Kidney (tissue), 2 donors: Measurements from ENCODE around the gene KLK5. TPM values are rescaled to one million over a fixed set of nuclear protein-coding genes. Genes with fewer than 3 reads are reported as not detected.

ENCODE experiments used
- polyA plus RNA-seq: library from polyadenylated mRNA; stranded (reverse); fragments of 350-450 nt; fragmentation: Illumina TruSeq; extraction: RNeasy Lipid Tissue Mini Kit (QIAGEN cat#74804); gene quantifications from one replicate; pipeline ENCODE4 v1.2.3, GENCODE V29; 2014; ENCODE audit warnings: low read depth, low replicate concordance; ENCODE audit not compliant: insufficient read depth
- total RNA-seq: library from RNA; stranded (reverse); fragmentation: NEBNext Ultra II Directional; extraction: Animal tissue kit (Norgen Biotek cat#: 25700); gene quantifications from one replicate; pipeline ENCODE4 v1.2.1, GENCODE V29; 2021
- donor health status: DM: yes; HTN: yes; CAD: no.

Gene KLK5
- total and polyA plus RNA-seq, 2 donors from 2014 or later, result 0.88 to 1.1 TPM

Other genes with a start within 250 kb of the KLK5 start
- 0.35 TPM for gene SHANK1, start 233.2 kb downstream of the KLK5 start, total RNA-seq
- 0.24 TPM for gene SHANK1, start 233.2 kb downstream of the KLK5 start, polyA plus RNA-seq
- gene CLEC11A, start 229.7 kb downstream of the KLK5 start, total RNA-seq, result 9.6 TPM
- 24.5 TPM for gene CLEC11A, start 229.7 kb downstream of the KLK5 start, polyA plus RNA-seq
- gene GPR32, start 182.6 kb downstream of the KLK5 start, total RNA-seq, result not detected
- not detected for gene GPR32, start 182.6 kb downstream of the KLK5 start, polyA plus RNA-seq
- gene ACP4, start 162.6 kb downstream of the KLK5 start, total RNA-seq, result not detected
- gene ACP4, start 162.6 kb downstream of the KLK5 start, polyA plus RNA-seq, result not detected
- gene KLK1, start 129.3 kb downstream of the KLK5 start, total RNA-seq, result 0.41 TPM
- 827 TPM for gene KLK1, start 129.3 kb downstream of the KLK5 start, polyA plus RNA-seq
- not detected for gene KLK15, start 119.5 kb downstream of the KLK5 start, total RNA-seq
- 2.7 TPM for gene KLK15, start 119.5 kb downstream of the KLK5 start, polyA plus RNA-seq
- gene KLK3, start 98.1 kb downstream of the KLK5 start, total RNA-seq, result not detected
- gene KLK3, start 98.1 kb downstream of the KLK5 start, polyA plus RNA-seq, result 1.6 TPM
- gene KLK2, start 79.6 kb downstream of the KLK5 start, total RNA-seq, result not detected
- gene KLK2, start 79.6 kb downstream of the KLK5 start, polyA plus RNA-seq, result not detected
- gene KLK4, start 41.6 kb downstream of the KLK5 start, total RNA-seq, result not detected
- 1.2 TPM for gene KLK4, start 41.6 kb downstream of the KLK5 start, polyA plus RNA-seq
- gene KLK6, start 16.6 kb upstream of the KLK5 start, total RNA-seq, result 15.0 TPM
- 30.3 TPM for gene KLK6, start 16.6 kb upstream of the KLK5 start, polyA plus RNA-seq
- gene KLK7, start 30.9 kb upstream of the KLK5 start, total RNA-seq, result 1.0 TPM
- 22.5 TPM for gene KLK7, start 30.9 kb upstream of the KLK5 start, polyA plus RNA-seq
- 4.2 TPM for gene KLK8, start 48.6 kb upstream of the KLK5 start, total RNA-seq
- 1.3 TPM for gene KLK8, start 48.6 kb upstream of the KLK5 start, polyA plus RNA-seq
- 0.63 TPM for gene KLK10, start 66.7 kb upstream of the KLK5 start, total RNA-seq
- not detected for gene KLK10, start 66.7 kb upstream of the KLK5 start, polyA plus RNA-seq
- 0.47 TPM for gene KLK11, start 73.6 kb upstream of the KLK5 start, total RNA-seq
- not detected for gene KLK11, start 73.6 kb upstream of the KLK5 start, polyA plus RNA-seq
- not detected for gene KLK12, start 82.0 kb upstream of the KLK5 start, total RNA-seq
- gene KLK12, start 82.0 kb upstream of the KLK5 start, polyA plus RNA-seq, result not detected
- not detected for gene KLK13, start 112.1 kb upstream of the KLK5 start, total RNA-seq
- not detected for gene KLK13, start 112.1 kb upstream of the KLK5 start, polyA plus RNA-seq
- gene KLK14, start 129.8 kb upstream of the KLK5 start, total RNA-seq, result 0.22 TPM
- not detected for gene KLK14, start 129.8 kb upstream of the KLK5 start, polyA plus RNA-seq
- 8.4 TPM for gene CTU1, start 155.4 kb upstream of the KLK5 start, total RNA-seq
- gene CTU1, start 155.4 kb upstream of the KLK5 start, polyA plus RNA-seq, result 5.2 TPM
- gene SIGLEC9, start 171.9 kb upstream of the KLK5 start, total RNA-seq, result 8.1 TPM
- 1.6 TPM for gene SIGLEC9, start 171.9 kb upstream of the KLK5 start, polyA plus RNA-seq
- 4.0 TPM for gene SIGLEC7, start 189.3 kb upstream of the KLK5 start, total RNA-seq
- gene SIGLEC7, start 189.3 kb upstream of the KLK5 start, polyA plus RNA-seq, result 1.2 TPM